GM04504 (cell line): Measurements from ENCODE around the gene SMAGP.

ENCODE experiments used
- DNase-seq: peaks from one replicate; pipeline ENCODE4 v3.0.0-alpha.2; 2012; ENCODE audit warnings: low read depth

SMAGP gene

DNA sequence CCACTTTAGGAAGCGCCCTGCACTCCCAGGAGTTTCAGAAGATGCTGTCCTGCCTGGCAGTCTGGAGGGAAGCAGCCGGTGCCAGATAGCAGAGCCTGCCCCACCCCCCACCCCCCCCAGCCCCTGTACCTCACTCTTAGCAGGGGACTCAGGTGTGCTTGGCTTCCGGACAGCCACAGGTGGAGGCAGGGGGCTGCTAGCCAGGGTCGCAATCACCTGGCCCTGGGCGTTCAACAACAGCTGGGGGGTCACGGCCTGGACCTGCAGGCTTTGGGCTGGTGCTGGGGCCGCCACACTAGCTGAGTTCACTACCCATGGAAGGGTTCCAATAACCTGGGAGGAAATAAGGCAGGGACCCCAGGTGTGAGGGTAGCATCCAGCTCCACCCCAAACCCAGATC lies 74.4 kb downstream of the SMAGP start:
- no peak for DNase-seq
